ENCODE data around the gene CNDP1.

The CNDP1 gene

DNA sequence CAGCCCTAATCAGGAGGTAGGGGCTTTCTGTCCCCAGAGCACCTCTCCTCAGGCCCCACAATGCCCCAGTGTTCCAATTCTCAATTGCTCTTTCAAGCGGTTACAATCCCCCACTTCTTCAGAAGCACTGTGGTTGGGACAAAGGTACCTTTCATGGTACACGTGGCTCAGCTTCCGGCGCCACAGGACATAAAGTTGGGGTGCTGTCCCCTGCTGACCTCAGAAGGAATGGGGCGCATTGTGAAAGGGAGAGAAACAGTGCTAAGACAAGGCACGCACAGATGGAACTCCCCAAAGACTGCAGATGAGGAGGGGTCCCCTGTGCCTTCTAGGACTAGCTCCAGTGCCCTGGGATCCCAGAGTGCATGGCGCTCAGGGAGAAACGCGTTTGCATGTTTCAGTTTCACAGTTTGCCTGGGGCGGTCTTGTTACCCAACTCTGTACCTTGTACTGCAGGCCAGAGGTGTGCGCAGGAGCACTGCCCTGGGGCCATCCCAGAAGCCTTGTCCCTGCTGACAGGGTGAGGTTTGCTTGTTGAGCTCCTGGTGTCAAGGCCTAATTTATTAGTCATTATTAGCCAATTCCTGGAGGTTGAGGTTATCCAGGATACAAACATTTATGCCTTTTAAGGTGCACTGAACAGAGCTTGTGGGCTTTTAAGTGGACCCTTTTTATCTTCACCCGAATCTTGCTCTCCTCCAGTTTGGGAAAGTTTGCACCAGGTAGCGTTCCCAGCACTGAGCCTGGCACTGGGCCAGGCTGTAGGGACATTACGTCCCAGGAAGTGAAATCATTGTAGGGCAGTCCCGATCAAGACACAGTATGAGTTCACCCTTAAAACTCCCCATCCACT is 7.6 kb downstream of the CNDP1 start (continued):
- TF ChIP-seq ZNF677 (tag by site-specific recombination; IDR thresholded peaks at IDR 0.05): no peak
- TF ChIP-seq ZNF121 (tag by site-specific recombination; IDR thresholded peaks at IDR 0.05): no peak
- TF ChIP-seq ZNF530 (tag by site-specific recombination; IDR thresholded peaks at IDR 0.05; ENCODE audit: low read depth): no peak

DNA sequence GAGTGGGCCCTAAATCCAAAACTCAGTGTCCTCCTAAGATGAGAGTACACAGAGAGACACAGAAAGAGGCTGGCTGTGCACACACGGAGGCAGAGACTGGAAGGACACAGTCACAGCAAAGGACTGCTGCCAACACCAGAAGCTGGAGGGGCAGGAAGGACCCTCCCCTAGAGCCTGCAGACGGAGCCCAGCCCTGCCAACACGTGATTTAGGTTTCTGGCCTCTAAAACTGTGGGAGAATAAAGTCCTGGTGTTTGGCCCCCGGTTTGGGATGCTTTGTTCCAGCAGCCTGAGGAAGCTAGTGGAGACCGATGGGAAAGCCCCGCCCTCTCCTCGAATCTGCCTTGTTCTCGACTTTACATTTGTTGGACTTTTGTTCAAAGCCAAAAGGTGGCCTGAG is 10.6 kb downstream of the CNDP1 start:
- Histone ChIP-seq H3K36me3 (ENCODE audit: control insufficient read depth in 2 of 2, insufficient read depth in 1 of 2, low read length in 2 of 2) (no peaks in the 10 kb centered on the region), H3K4me3 (ENCODE audit: low read depth, low read length) (no peak overlapping the region), H3K9me3 (ENCODE audit: control insufficient read depth, insufficient read depth, low read depth, low read length) (no peaks in the 10 kb centered on the region), H3K27ac (ENCODE audit: extremely low read depth, low read depth, low read length) (no peak overlapping the region), H3K4me1 (ENCODE audit: control insufficient read depth, insufficient read depth, low read length) (no peaks in the 10 kb centered on the region)
- no peak for TF ChIP-seq ZNF391 (tag by site-specific recombination; IDR thresholded peaks at IDR 0.05; ENCODE audit: borderline replicate concordance, low read depth)
- TF ChIP-seq ZBTB7A (tag by site-specific recombination; IDR thresholded peaks at IDR 0.05; ENCODE audit: low read depth): no peak
- TF ChIP-seq ZNF274 (IDR thresholded peaks at IDR 0.05; ENCODE audit: low read length): no peak
- no peak for TF ChIP-seq ZNF274 (tag by site-specific recombination; IDR thresholded peaks at IDR 0.05; ENCODE audit: borderline replicate concordance)
- TF ChIP-seq PRDM1 (tag by site-specific recombination; IDR thresholded peaks at IDR 0.05): no peak
- TF ChIP-seq, protein P1, sequence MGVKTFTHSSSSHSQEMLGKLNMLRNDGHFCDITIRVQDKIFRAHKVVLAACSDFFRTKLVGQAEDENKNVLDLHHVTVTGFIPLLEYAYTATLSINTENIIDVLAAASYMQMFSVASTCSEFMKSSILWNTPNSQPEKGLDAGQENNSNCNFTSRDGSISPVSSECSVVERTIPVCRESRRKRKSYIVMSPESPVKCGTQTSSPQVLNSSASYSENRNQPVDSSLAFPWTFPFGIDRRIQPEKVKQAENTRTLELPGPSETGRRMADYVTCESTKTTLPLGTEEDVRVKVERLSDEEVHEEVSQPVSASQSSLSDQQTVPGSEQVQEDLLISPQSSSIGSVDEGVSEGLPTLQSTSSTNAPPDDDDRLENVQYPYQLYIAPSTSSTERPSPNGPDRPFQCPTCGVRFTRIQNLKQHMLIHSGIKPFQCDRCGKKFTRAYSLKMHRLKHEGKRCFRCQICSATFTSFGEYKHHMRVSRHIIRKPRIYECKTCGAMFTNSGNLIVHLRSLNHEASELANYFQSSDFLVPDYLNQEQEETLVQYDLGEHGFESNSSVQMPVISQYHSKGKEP (tag by site-specific recombination; IDR thresholded peaks at IDR 0.05): no peak
- TF ChIP-seq ZNF423 (tag by site-specific recombination; IDR thresholded peaks at IDR 0.05): no peak
- TF ChIP-seq ZNF184 (tag by site-specific recombination; IDR thresholded peaks at IDR 0.05): no peak
- TF ChIP-seq, protein P2, sequence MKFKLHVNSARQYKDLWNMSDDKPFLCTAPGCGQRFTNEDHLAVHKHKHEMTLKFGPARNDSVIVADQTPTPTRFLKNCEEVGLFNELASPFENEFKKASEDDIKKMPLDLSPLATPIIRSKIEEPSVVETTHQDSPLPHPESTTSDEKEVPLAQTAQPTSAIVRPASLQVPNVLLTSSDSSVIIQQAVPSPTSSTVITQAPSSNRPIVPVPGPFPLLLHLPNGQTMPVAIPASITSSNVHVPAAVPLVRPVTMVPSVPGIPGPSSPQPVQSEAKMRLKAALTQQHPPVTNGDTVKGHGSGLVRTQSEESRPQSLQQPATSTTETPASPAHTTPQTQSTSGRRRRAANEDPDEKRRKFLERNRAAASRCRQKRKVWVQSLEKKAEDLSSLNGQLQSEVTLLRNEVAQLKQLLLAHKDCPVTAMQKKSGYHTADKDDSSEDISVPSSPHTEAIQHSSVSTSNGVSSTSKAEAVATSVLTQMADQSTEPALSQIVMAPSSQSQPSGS (tag by site-specific recombination; IDR thresholded peaks at IDR 0.05; ENCODE audit: low read depth): no peak
- TF ChIP-seq ZNF433 (tag by site-specific recombination; IDR thresholded peaks at IDR 0.05; ENCODE audit: low read depth): no peak
- TF ChIP-seq SCRT2 (tag by site-specific recombination; IDR thresholded peaks at IDR 0.05): no peak
- TF ChIP-seq ZNF792 (tag by site-specific recombination; IDR thresholded peaks at IDR 0.05): no peak
- no peak for TF ChIP-seq ZNF76 (tag by site-specific recombination; IDR thresholded peaks at IDR 0.05; ENCODE audit: borderline replicate concordance, low read depth)
- TF ChIP-seq, protein P3, sequence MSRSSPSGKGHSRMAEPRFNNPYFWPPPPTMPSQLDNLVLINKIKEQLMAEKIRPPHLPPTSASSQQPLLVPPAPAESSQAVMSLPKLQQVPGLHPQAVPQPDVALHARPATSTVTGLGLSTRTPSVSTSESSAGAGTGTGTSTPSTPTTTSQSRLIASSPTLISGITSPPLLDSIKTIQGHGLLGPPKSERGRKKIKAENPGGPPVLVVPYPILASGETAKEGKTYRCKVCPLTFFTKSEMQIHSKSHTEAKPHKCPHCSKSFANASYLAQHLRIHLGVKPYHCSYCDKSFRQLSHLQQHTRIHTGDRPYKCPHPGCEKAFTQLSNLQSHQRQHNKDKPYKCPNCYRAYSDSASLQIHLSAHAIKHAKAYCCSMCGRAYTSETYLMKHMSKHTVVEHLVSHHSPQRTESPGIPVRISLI (tag by site-specific recombination; IDR thresholded peaks at IDR 0.05): no peak
- TF ChIP-seq ZEB2 (tag by site-specific recombination; IDR thresholded peaks at IDR 0.05): no peak
- no peak for TF ChIP-seq ZNF221 (tag by site-specific recombination; IDR thresholded peaks at IDR 0.05; ENCODE audit: borderline replicate concordance)
- TF ChIP-seq HOXD13 (CRISPR knock-in tag; IDR thresholded peaks at IDR 0.05; ENCODE audit: borderline replicate concordance): no peak
- no peak for TF ChIP-seq ZBTB1 (tag by site-specific recombination; IDR thresholded peaks at IDR 0.05)
- ChIA-PET CTCF (no interaction called here), POLR2A (no interaction called here)

Measured in HEK293 (cell line).